Choroid plexus epithelial cell (primary cell): ENCODE results near the gene MOCS1.

ENCODE experiments used
- DNase-seq: peaks from one replicate; pipeline ENCODE4 v3.0.0-alpha.2; 2010; ENCODE audit warnings: low read depth
- H3K4me3 ChIP-seq: 2 replicates; pipeline ENCODE4 v1.5.1; 2011; ENCODE audit warnings: low read depth, mild to moderate bottlenecking, control low read depth, low read length, moderate library complexity
- TF ChIP-seq, protein P1 (sequence below): conservative IDR thresholded peaks from 2 replicates; pipeline ENCODE4 v1.5.1; 2011; ENCODE audit warnings: low read depth, mild to moderate bottlenecking, control low read depth, inconsistent platforms, low read length, moderate library complexity

MOCS1 gene

DNA sequence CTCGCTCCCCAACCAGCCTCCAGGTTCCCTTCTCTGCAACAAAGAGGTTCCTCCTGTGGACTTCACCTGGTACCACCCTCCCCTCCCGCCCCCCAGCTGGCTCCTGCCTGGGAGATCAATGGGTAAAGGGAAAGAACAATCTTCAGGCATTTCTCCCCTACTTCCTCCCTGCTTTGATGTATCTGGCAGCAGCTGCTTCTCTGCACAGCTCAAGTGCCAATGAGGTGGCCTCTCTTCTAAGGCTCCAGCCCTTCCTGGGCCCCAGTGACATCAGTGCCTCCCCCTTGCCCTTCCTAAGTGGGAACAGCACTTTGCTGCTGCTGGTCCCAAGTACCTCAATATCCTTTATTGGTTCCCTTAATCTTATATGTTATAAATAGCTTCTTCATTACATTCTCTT, 23.5 kb downstream of the MOCS1 start:
- no peak for DNase-seq
- TF ChIP-seq, protein P1, sequence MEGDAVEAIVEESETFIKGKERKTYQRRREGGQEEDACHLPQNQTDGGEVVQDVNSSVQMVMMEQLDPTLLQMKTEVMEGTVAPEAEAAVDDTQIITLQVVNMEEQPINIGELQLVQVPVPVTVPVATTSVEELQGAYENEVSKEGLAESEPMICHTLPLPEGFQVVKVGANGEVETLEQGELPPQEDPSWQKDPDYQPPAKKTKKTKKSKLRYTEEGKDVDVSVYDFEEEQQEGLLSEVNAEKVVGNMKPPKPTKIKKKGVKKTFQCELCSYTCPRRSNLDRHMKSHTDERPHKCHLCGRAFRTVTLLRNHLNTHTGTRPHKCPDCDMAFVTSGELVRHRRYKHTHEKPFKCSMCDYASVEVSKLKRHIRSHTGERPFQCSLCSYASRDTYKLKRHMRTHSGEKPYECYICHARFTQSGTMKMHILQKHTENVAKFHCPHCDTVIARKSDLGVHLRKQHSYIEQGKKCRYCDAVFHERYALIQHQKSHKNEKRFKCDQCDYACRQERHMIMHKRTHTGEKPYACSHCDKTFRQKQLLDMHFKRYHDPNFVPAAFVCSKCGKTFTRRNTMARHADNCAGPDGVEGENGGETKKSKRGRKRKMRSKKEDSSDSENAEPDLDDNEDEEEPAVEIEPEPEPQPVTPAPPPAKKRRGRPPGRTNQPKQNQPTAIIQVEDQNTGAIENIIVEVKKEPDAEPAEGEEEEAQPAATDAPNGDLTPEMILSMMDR, result no peak
- H3K4me3 ChIP-seq, result no peak overlapping the region

DNA sequence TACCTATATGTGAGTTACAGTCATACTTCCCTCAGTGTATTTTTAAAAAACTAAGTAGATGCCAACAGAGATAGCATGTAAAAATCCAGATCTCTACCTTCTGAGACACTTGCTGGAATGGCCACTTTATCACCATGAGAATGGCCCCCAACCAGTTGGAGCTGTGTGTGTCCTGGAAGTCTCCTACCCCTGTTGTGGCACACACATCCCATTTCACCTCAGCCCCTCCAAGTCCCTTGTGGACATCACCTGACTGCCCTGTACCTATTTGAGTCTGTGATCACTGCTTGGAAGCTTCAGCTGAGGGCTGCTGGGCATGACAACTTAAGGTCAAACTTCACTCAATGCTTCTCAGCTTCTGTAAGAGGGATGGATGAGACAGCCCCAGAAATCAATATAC, 24.1 kb downstream of the MOCS1 start:
- DNase-seq, result no peak
- TF ChIP-seq, protein P1, result no peak
- no peak overlapping the region for H3K4me3 ChIP-seq

DNA sequence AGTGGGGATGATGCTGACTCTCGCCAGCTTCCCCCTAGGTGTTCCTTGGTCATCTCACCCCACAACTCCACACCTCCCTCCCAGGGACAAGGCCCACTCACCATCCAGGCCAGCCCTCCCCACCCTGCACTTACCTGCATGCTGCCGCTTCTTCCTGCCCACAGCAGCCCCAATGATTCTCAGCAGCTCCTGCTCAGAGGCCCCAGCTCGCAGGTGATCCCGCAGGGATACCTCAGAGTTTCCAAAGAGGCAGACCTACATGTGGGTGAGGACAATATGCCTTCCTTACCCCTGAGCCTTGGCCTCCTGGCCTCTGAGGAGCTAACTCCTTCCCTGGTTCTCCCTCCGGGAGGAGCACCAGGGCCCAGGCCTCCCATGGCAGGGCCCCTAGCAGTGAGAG, 24.6 kb downstream of the MOCS1 start:
- no peak overlapping the region for H3K4me3 ChIP-seq
- no peak for DNase-seq
- TF ChIP-seq, protein P1, result no peak

DNA sequence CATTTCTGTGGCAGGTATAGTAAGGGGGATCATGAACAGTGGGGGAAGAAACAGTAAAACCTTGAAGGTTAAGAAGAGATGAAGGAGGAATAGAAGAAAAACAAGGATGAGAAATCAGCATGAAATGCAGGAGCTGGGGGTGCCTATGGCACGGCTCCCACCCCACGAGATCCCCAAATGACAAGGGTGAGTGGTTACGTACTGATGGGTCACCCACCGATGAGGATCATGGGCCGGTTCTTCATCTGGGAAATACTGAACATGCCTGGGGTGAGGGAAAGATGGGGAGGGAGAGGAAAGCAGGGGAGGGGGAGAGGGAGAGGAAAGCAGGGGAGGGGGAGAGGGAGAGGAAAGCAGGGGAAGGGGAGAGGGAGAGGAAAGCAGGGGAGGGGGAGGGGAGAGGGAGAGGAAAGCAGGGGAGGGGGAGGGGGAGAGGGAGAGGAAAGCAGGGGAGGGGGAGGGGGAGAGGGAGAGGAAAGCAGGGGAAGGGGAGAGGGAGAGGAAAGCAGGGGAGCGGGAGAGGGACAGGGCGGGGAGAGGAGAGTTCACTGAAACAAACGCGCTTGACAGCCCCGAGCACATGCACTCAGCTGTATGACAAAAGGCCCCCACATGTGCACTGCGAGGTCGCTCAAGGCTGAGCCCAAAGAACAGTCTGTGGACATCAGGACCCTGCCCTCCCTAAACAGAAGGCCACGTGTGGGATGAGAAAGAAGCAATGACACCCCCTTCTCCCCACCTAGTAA, 25.3 kb downstream of the MOCS1 start:
- DNase-seq, result no peak

DNA sequence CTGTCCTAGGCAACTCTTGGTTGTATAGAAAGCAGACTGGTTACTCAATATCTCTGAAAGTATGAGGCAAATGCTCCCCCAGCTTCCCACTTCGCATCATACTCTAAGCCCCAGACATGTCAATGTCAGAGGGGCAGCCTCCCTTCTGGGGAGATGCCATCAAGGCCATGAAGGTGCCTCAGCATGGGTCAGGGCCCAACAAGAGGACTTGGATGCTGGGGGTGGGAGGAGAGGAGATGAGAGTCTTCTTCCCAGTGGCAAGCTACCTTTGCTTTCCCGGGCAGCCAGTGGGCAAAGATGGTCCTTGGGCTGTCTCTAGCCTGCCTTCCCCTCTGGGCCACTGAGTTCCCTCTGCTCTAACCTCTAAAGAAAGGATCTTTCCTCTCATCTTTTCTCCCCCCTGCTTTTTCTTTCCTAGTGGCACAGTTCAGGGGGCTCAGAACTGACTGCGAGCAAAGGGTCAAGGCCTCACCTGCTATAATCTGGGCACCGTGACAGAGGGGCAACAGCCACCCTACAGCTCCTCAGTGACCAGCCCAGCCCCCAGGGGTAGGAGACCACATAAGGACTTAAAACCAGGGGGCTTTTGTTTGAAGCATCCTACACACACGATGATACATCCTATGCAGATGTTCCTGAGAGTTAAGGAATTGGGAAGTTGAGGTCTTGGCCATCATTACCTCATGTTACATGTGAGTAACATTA, 26.2 kb downstream of the MOCS1 start:
- TF ChIP-seq, protein P1, result no peak
- H3K4me3 ChIP-seq, result no peak overlapping the region

More for the DNA sequence above, 25.3 kb downstream of the MOCS1 start:
- TF ChIP-seq, protein P1, result no peak
- no peak overlapping the region for H3K4me3 ChIP-seq

DNA sequence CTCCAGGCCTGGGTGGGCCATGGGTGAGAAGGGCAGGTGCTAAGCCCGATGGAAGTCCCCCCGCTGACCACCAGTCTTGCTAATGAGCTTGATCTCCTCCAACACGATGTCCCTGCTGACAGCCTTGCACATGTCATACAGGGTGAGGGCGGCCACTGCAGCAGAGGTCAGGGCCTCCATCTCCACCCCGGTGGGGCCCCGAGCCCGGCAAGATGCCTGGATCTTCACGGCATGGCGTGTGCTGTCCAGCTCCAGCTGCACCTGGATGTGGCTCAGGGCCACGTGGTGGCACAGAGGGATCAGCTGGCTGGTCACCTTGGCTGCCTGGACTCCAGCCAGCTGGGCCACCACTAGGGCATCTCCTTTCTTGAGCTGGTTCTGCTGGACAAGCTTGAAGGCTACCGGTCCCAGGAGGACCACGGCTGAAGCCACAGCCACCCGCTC, 27.9 kb downstream of the MOCS1 start:
- TF ChIP-seq, protein P1, result no peak
- no peak for DNase-seq

More for the DNA sequence above, 26.2 kb downstream of the MOCS1 start:
- DNase-seq, result no peak

DNA sequence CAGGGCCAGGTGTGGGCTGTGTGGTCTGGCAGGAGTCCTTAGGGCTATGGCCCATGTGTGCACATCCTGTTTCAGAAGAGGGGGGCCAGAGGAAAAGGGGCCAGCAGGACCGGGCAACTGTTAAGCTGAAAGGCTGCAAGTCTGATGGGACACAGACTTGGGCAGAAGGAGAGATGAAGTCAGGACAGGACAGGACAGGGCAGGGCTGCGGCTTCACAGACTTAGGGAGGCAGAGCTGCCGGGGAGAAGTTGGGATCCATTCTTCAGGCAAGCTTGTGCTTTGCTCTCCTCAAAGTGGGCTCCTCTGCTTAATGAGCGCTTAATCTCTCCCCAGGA, 28.7 kb downstream of the MOCS1 start:
- DNase-seq, result no peak
- H3K4me3 ChIP-seq, result no peak overlapping the region
- TF ChIP-seq, protein P1, result no peak

More for the DNA sequence above, 27.9 kb downstream of the MOCS1 start:
- H3K4me3 ChIP-seq, result no peak overlapping the region
